HCT116 (cell line): ENCODE data around the gene VDAC1. TPM values are rescaled to one million over a fixed set of nuclear protein-coding genes. Genes with fewer than 3 reads are reported as not detected.

Experiments
- ATAC-seq: fragments of 200-7000 bp; cut with Tn5 transposase; 2 replicates; pipeline ENCODE4 v1.9.1; 2020; ENCODE audit warnings: mild to moderate bottlenecking, moderate library complexity
- BruUV-seq: library from RNA; stranded (reverse); fragments of 400-500 nt; replicated peaks from 2 replicates; lab custom pipeline; 2021; lab: Mats Ljungman, UMichigan
- CTCF ChIA-PET: fragments of 300-600 bp; sonication (Branson Sonifier 250); formaldehyde crosslinking; loops from one replicate; lab custom pipeline; 2021; ENCODE audit warnings: antibody characterized with exemption; lab: Charles Lee
- POLR2A ChIA-PET: fragments of 300-600, 350-600 bp; sonication (Branson Sonifier 250); formaldehyde crosslinking; loops from one replicate; lab custom pipeline; 2021; ENCODE audit warnings: antibody characterized with exemption; lab: Charles Lee
- RAD21 ChIA-PET, 2 experiments: fragments of 300-600 bp; sonication (Branson Sonifier 250); formaldehyde crosslinking; loops; one replicate each; lab custom pipeline; 2023; ENCODE audit warnings: low total read pairs in 2 of 2; ENCODE audit not compliant: uncharacterized antibody in 2 of 2, unreplicated experiment in 2 of 2, low non-redundant PET in 1 of 2; lab: Charles Lee
- DNase-seq: peaks from one replicate; pipeline ENCODE4 v3.0.0-alpha.2; 2010; ENCODE audit warnings: low read depth, low spot score
- H2AFZ ChIP-seq: fragments of 200-600 bp; shearing (Covaris generic), sonication (generic); 2 replicates; pipeline ENCODE4 v1.6.1; 2017; ENCODE audit warnings: low read depth, mixed run types, mixed read lengths, antibody characterized with exemption, low read length; ENCODE audit not compliant: poor library complexity, severe bottlenecking
- H3K27ac ChIP-seq: 2 replicates; pipeline ENCODE4 v1.5.1; 2012; ENCODE audit warnings: low read depth, low read length
- H3K27me3 ChIP-seq: fragments of 200-600 bp; sonication (generic); 2 replicates; pipeline ENCODE4 v1.6.1; 2016; ENCODE audit warnings: mixed run types, low read length, mixed read lengths; ENCODE audit not compliant: insufficient read depth
- H3K36me3 ChIP-seq, 2 experiments: fragments of 200-500 bp in 1 of 2; fragments of 200-600 bp in 1 of 2; sonication (Bioruptor generic) in 1 of 2; sonication (generic) in 1 of 2; 2 replicates each; pipeline versions ENCODE4 v1.5.1 to v1.6.1; 2014 to 2016; ENCODE audit warnings: low read length in 2 of 2, inconsistent platforms in 1 of 2, mixed read lengths in 1 of 2, mixed run types in 1 of 2; ENCODE audit not compliant: insufficient read depth in 2 of 2, control insufficient read depth in 1 of 2
- H3K4me1 ChIP-seq, 2 experiments: fragments of 200-600 bp in 1 of 2; sonication (generic) in 1 of 2; 2 replicates each; pipeline versions ENCODE4 v1.5.1 to v1.6.1; 2012 to 2017; ENCODE audit warnings: low read length in 2 of 2, inconsistent platforms in 1 of 2, mild to moderate bottlenecking in 1 of 2, mixed read lengths in 1 of 2, mixed run types in 1 of 2, moderate library complexity in 1 of 2; ENCODE audit not compliant: insufficient read depth in 2 of 2, control insufficient read depth in 1 of 2
- H3K4me2 ChIP-seq: fragments of 200-600 bp; sonication (generic); 2 replicates; pipeline ENCODE4 v1.6.1; 2017; ENCODE audit warnings: mixed run types, low read length, mixed read lengths
- H3K4me3 ChIP-seq, 2 experiments: fragments of 200-600 bp in 1 of 2; sonication (generic) in 1 of 2; replicated peaks in 1 of 2; 2 replicates each; pipeline ENCODE4 v1.5.1; 2011 to 2016; ENCODE audit warnings: low read length in 2 of 2, control low read depth in 1 of 2, low read depth in 1 of 2, mild to moderate bottlenecking in 1 of 2, mixed read lengths in 1 of 2, mixed run types in 1 of 2
- H3K79me2 ChIP-seq: fragments of 200-600 bp; sonication (generic); 2 replicates; pipeline ENCODE4 v1.6.1; 2017; ENCODE audit warnings: mild to moderate bottlenecking, mixed run types, low read length, moderate library complexity, mixed read lengths; ENCODE audit not compliant: insufficient read depth
- H3K9ac ChIP-seq: fragments of 200-600 bp; sonication (generic); 2 replicates; pipeline ENCODE4 v1.6.1; 2016; ENCODE audit warnings: low read length, mixed read lengths
- H3K9me2 ChIP-seq: fragments of 200-600 bp; sonication (generic), shearing (Covaris generic); 2 replicates; pipeline ENCODE4 v1.6.1; 2017; ENCODE audit warnings: mixed run types, mild to moderate bottlenecking, moderate library complexity; ENCODE audit not compliant: insufficient read depth
- H3K9me3 ChIP-seq, 2 experiments: fragments of 200-500 bp in 1 of 2; fragments of 200-600 bp in 1 of 2; sonication (Bioruptor generic) in 1 of 2; sonication (generic) in 1 of 2; 2 replicates each; pipeline ENCODE4 v1.6.1; 2014 to 2017; ENCODE audit warnings: low read length in 2 of 2, mixed read lengths in 2 of 2, inconsistent platforms in 1 of 2, low read depth in 1 of 2, mild to moderate bottlenecking in 1 of 2, mixed run types in 1 of 2, moderate library complexity in 1 of 2; ENCODE audit not compliant: control insufficient read depth in 1 of 2, insufficient read depth in 1 of 2
- H4K20me1 ChIP-seq: fragments of 200-600 bp; sonication (generic), shearing (Covaris generic); 2 replicates; pipeline ENCODE4 v1.6.1; 2017; ENCODE audit warnings: mixed run types, mild to moderate bottlenecking, moderate library complexity; ENCODE audit not compliant: insufficient read depth
- ELF1 ChIP-seq: IDR thresholded peaks from 2 replicates; pipeline ENCODE4 v1.6.1; 2012; ENCODE audit warnings: low read depth, borderline replicate concordance
- EZH2 ChIP-seq: fragments of 200-600 bp; sonication (generic); IDR thresholded peaks from 2 replicates; pipeline ENCODE4 v1.6.1; 2017; ENCODE audit warnings: antibody characterized with exemption, mixed run types
- FOSL1 ChIP-seq: IDR thresholded peaks from 2 replicates; pipeline ENCODE4 v1.6.1; 2012; ENCODE audit warnings: low read depth
- JUND ChIP-seq: IDR thresholded peaks from 2 replicates; pipeline ENCODE4 v1.6.1; 2012
- SP1 ChIP-seq: IDR thresholded peaks from 2 replicates; pipeline ENCODE4 v1.6.1; 2012; ENCODE audit warnings: low read depth
- SRF ChIP-seq: IDR thresholded peaks from 2 replicates; pipeline ENCODE4 v1.6.1; 2012; ENCODE audit warnings: low read depth
- TCF7L2 ChIP-seq: IDR thresholded peaks from 2 replicates; pipeline ENCODE4 v1.7.0; 2011; ENCODE audit warnings: borderline replicate concordance, inconsistent platforms; ENCODE audit not compliant: insufficient read depth, insufficient read length; ENCODE audit errors: extremely low read depth
- YY1 ChIP-seq: IDR thresholded peaks from 2 replicates; pipeline ENCODE4 v1.6.1; 2011; ENCODE audit warnings: low read length, low read depth, moderate library complexity, mild to moderate bottlenecking; ENCODE audit not compliant: insufficient replicate concordance; ENCODE audit errors: extremely low read depth
- ZFX ChIP-seq: fragments of 450-650 bp; IDR thresholded peaks from 2 replicates; pipeline ENCODE4 v1.6.1; 2017
- ZNF274 ChIP-seq: fragments of 200-500 bp; sonication (Bioruptor generic); IDR thresholded peaks from 2 replicates; pipeline ENCODE4 v1.6.1; 2014; ENCODE audit warnings: mild to moderate bottlenecking, low read depth, low read length, inconsistent platforms
- intact Hi-C: fragments of 100-400 bp; cut with micrococcal nuclease; formaldehyde crosslinking; loops from 2 replicates; pipeline ENCODE4 v1.10.0; 2022
- total RNA-seq: library from RNA; stranded (reverse); gene quantifications from one replicate; pipeline ENCODE4 v1.2.1, GENCODE V29; 2021; ENCODE audit not compliant: unreplicated experiment
- TF ChIP-seq, protein P1 (sequence below): IDR thresholded peaks from 2 replicates; pipeline ENCODE4 v1.6.1; 2012

VDAC1 gene
- total RNA-seq, 1 experiment from 2014 or later = 269 TPM

GRCh38 chr5:134047687-134048056, 42.9 kb upstream of the VDAC1 start:
- Histone ChIP-seq H3K27me3 (no peaks in the 10 kb centered on the region), H3K79me2 (no peaks in the 10 kb centered on the region), H3K9me2 (no peaks in the 10 kb centered on the region), H3K4me1 (no peaks in the 10 kb centered on the region), H4K20me1 (no peaks in the 10 kb centered on the region), H2AFZ (no peak overlapping the region), H3K9ac (no peak overlapping the region), H3K9me3 (no peaks in the 10 kb centered on the region), H3K4me3 (no peak overlapping the region), H3K36me3 (no peaks in the 10 kb centered on the region), H3K27ac (no peak overlapping the region), H3K4me2 (no peak overlapping the region)
- ChIA-PET CTCF (interaction anchor here (1.3 kb wide), 1 partner anchor 8 kb away, joined by 4 read pairs; no protein-coding TSS in a partner anchor), POLR2A (no interaction called here), RAD21 (no interaction called here)
- no peak for TF ChIP-seq TCF7L2
- TF ChIP-seq ZNF274 = no peak
- no peak for TF ChIP-seq JUND
- no peak for TF ChIP-seq ELF1
- TF ChIP-seq, protein P1, sequence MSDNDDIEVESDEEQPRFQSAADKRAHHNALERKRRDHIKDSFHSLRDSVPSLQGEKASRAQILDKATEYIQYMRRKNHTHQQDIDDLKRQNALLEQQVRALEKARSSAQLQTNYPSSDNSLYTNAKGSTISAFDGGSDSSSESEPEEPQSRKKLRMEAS = no peak
- no peak for TF ChIP-seq SP1
- TF ChIP-seq EZH2 = no peak
- no peak for TF ChIP-seq YY1
- no peak for TF ChIP-seq ZFX
- TF ChIP-seq FOSL1 = no peak
- no peak for TF ChIP-seq SRF
- no TSS peak for BruUV-seq
- DNase-seq (no peak), ATAC-seq (no peak)
- intact Hi-C loops = no loop called here
